ENCODE measurements around the gene PIK3C3. TPM values are rescaled to one million over a fixed set of nuclear protein-coding genes. Genes with fewer than 3 reads are reported as not detected.
"Not testable (repeated sequence)": the region's sequence is repeated elsewhere in the genome, so short reads cannot be mapped to it uniquely, and the experiment has no call there.

Gene PIK3C3
- total RNA-seq, 1 donor from 2014 or later: 61.1 TPM

DNA sequence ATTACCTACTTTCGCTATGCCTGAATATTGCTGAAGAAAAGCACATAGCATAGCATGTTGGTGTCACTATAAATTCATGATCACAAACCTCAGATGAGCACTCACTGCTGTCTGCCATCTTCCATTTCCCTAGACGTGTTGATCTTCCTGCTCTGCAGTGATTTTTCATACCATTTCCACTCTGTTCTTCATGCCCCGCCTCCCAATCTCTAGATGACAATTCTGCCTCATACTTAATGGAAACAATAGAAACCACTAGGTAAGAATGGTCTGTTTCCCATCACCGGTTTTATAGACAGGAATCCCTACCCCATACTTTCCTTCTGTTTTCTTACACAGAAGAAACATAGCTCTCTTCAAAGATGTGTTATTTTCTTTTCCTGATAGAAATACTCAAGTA is 63.8 kb downstream of the PIK3C3 start:
- intact Hi-C loops (cut with micrococcal nuclease): no loop called here

DNA sequence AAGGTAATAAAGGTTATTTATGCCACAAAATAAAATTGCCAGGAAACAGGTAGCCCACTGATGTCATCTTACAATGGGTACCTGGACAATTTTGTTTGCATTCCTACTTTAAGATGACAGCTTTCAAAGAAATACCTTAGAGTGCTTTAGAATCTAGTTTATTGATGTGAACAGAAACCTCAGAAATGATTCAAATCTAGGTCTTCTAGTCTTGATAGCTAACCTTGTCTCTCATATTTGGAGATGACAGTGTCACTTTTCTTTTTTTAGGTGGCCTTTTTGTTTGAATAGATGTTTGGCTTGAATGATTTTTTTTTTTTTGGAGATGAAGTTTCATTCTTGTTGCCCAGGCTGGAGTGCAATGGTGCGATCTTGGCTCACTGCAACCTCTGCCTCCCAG is 69.1 kb downstream of the PIK3C3 start:
- intact Hi-C loops (cut with micrococcal nuclease): no loop called here

DNA sequence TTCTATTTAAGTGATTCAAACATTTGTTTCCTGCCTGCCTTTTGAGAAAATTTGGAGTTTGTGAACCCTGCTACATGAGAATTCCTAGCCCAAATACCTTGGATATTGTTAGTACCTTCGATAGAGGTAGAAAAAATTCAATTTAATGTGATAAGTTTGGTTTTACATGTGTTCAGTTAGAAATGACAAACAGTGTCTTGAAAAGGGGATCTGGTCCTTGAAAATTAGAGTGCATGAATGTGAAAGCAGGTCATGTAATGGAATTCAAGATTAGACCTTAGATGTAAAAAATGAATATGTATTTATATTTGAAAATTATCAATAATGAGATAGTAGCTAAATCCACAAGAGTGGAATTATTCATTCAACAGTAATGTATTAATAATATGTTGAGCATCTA is 70.5 kb downstream of the PIK3C3 start:
- intact Hi-C loops (cut with micrococcal nuclease): no loop called here

DNA sequence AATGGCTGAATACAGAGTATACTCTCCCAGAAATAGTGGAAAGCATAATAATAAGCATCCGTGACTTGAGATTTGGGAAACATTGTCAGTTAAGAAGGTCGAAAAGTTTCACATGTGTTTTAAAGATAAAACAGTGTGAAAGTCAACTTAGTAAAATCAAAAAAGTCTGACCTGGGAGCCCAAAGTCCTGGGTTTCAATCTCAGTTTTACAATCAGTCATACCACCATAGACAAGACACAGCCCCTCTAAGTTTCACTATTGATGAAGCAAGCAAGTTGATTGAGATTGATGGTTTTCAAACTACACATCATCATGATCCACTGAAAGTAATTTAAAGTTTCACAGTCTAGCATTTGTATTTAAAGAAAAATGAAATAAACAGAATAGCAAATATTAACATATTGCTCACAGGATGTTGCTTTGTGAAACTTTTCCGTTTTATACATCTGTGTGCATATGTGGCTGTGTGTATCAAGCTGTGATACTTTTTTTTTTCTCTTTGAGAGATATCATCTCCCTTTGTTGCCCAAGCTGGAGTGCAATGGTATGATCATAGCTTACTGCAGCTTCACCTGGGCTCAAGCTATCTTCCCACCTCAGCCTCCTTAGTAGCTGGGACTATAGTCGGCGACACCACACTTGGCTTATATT is 71.1 kb downstream of the PIK3C3 start:
- intact Hi-C loops (cut with micrococcal nuclease): no loop called here

- intact Hi-C loops (cut with micrococcal nuclease): loop anchor here (2.0 kb wide), 1 partner anchor 74 kb away; the partner anchor contains the start of gene PIK3C3
Measured at GRCh38 chr18:42028247-42028832, 73.3 kb downstream of the PIK3C3 start.

- intact Hi-C loops (cut with micrococcal nuclease): loop anchor here (2.0 kb wide), 1 partner anchor 74 kb away; the partner anchor contains the start of gene PIK3C3
Measured at GRCh38 chr18:42029092-42029491, 74.1 kb downstream of the PIK3C3 start.

DNA sequence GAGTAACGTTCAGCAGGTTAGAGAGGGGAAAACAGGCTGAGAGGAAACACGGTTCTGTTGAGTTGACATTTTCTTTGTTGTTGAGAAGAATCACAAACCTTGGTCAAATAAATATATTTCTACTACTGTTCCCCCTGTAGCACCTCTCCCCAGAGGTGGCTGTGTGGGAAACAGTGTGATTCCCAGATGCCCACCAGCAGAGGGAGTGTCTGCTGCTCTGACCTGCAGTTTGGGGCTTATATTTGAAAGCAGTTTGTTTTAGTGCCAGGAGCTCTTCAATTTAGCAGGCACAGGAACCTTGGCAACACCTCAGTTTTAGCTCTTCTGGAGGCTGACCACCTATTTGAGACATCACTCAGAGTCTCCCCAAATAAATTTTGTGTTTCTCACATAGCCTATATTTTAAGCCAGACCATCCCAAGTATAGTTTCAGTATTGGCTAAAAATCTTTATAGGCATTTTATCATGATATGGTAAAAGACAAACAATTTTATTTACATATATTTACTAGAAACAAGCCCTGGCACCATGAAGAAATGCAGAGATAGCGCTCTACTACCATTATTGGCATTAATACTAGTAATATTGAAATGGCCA is 75.7 kb downstream of the PIK3C3 start:
- intact Hi-C loops (cut with micrococcal nuclease): no loop called here

DNA sequence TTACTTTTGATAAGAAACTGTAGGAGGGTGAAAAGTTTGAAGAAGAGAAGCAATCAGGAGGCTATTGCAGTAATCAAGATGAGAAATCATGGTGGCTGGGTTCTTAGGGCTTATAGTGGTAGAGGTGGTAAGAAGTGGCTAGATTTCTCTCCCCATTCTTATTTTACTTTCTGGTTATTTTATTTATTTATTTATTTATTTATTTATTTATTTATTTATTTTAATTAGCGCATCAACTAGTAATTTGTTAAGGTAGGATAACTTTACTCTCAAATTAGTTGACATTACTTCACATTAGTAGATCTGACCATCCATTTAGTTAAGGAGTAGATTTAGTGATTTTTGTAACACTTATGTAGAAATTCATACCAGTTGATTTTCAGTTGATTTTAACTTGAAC is 77.4 kb downstream of the PIK3C3 start:
- intact Hi-C loops (cut with micrococcal nuclease): no loop called here

GRCh38 chr18:42033137-42033810 is 78.2 kb downstream of the PIK3C3 start:
- intact Hi-C loops (cut with micrococcal nuclease): no loop called here

GRCh38 chr18:42038936-42039335 is 83.9 kb downstream of the PIK3C3 start:
- intact Hi-C loops (cut with micrococcal nuclease): no loop called here

DNA sequence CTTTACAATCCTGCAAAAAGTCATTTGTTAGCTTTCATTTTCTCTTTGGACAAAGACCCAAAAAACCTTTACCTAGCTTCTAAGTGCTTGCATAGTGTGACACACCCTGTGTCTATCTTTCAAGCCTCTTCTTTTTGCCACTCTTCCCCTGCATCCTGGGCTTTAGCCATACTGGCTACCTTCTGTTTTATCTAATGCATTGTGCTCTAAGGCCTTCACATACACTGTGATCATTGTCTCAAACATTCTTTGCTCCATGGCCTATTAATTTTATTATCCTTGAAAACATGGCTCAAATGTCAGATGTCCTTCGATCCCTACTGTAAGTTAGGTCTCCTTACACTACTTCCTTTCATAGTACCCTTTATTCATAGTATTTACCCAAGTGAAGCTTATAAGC is 84.4 kb downstream of the PIK3C3 start:
- intact Hi-C loops (cut with micrococcal nuclease): no loop called here

GRCh38 chr18:42041793-42042192 is 86.8 kb downstream of the PIK3C3 start:
- intact Hi-C loops (cut with micrococcal nuclease): no loop called here

DNA sequence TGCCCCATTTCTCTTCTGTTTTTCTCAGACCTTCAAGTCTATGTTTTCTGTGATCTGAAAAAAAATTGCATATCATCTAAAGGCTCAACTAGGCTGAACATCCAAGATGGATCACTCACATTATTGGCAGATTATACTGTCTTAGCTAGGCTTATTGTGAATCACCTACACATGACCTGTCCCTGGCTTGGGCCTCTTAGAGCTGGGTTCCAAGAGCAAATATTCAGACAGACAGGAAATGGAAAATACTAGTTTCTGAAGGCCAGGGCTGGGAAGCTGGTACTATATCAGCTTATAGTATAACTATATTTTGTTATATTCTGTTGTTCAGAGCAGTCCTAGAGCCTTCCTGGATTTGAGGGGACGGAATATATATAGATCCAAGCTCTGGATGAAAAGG is 90.3 kb downstream of the PIK3C3 start:
- intact Hi-C loops (cut with micrococcal nuclease): no loop called here

DNA sequence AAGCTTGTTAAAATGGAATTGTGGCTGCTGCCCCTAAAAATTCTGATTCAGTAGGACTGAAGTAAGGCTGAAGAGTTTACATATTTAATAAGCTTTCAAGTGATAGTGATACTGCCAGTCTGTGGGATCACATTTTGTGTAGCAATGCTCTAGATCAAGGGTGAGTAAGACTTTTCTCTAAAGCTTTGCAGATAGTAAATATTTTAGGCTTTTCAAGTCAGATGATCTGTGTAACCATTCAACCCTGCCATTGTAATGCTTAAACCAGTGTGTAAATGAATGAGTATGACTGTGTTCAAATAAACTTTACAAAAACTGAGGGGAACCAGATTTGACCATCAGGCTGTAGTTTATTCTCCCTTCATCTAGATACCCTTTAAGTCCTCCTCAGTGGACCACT is 92.7 kb downstream of the PIK3C3 start:
- intact Hi-C loops (cut with micrococcal nuclease): no loop called here

GRCh38 chr18:42048158-42048557 is 93.1 kb downstream of the PIK3C3 start:
- intact Hi-C loops (cut with micrococcal nuclease): no loop called here

- intact Hi-C loops (cut with micrococcal nuclease): not testable (repeated sequence)
Measured at GRCh38 chr18:42049536-42049935, 94.5 kb downstream of the PIK3C3 start.

GRCh38 chr18:42051411-42051810 is 96.4 kb downstream of the PIK3C3 start:
- intact Hi-C loops (cut with micrococcal nuclease): no loop called here

DNA sequence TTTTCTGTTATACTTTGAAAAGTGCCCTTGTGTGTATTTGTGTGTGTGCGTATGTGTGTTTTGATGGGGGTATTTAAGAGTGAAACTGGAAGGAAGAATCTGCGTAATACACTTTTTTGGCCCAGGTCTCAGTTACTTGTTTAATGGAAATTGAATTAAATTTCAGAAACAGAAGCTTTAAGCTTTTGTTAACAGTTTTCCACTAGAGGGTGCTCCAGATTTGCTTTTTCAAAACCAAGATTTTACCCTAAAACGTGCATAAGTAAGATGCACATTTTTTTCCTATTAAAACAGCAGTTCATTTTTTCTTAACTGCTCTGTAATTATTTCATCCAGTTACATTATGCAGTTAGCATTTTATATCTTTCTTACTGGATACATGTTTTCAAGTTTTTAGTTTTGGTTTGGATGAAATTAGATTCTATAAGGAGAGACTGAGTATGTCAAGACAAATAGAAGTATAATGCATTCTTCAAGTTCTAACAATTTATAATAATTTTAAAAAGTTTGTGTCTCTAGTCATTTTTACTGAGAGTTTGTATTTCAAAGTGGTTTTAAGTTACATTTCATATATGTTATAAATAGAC is 97.2 kb downstream of the PIK3C3 start:
- intact Hi-C loops (cut with micrococcal nuclease): loop anchor here (2.0 kb wide), 2 partner anchors 247 to 1535 kb away; no protein-coding TSS in a partner anchor

- intact Hi-C loops (cut with micrococcal nuclease): loop anchor here (1.0 to 2.0 kb wide), 5 partner anchors 61 to 1534 kb away; no protein-coding TSS in a partner anchor
Measured at GRCh38 chr18:42053188-42053781, 98.3 kb downstream of the PIK3C3 start.

DNA sequence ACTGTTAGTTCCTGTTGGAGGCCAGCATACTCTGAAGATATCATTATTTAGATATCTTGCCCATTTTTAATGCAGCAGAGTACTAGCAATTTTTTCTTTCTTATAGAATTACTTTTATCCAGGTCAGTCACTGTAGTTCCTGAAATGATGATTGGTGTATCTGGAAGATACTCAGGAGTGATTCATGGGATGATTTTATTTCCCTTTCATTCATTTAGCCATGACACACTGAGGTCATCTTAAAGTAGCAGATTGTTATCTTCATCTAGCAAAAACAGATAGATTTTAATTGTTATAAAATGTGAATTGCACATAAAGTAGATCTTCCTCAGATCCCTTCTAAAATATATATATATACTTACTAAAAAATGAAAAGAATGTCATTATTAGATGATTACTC is 109.1 kb downstream of the PIK3C3 start:
- intact Hi-C loops (cut with micrococcal nuclease): no loop called here

- intact Hi-C loops (cut with micrococcal nuclease): no loop called here
Measured at GRCh38 chr18:42067518-42067917, 112.5 kb downstream of the PIK3C3 start.
